ENCODE measurements around the gene P2RX1.

GRCh38 chr17:3962217-3962964 lies 46.1 kb upstream of the P2RX1 start:
- TF ChIP-seq CTCF (conservative IDR thresholded peaks at IDR 0.05; ENCODE audit: low read depth, low read length), result no peak
- TF ChIP-seq POLR2A (IDR thresholded peaks at IDR 0.05; ENCODE audit: low read depth, low read length), result no peak
- TF ChIP-seq SMC3 (IDR thresholded peaks at IDR 0.05; ENCODE audit: low read depth, low read length), result no peak
- TF ChIP-seq ELK1 (IDR thresholded peaks at IDR 0.05; ENCODE audit: borderline replicate concordance, low read depth, low read length), result no peak
- no peak for TF ChIP-seq BHLHE40 (IDR thresholded peaks at IDR 0.05; ENCODE audit: low read depth, low read length)
- TF ChIP-seq RFX5 (IDR thresholded peaks at IDR 0.05; ENCODE audit: low read depth, low read length), result no peak
- no peak for TF ChIP-seq CEBPB (IDR thresholded peaks at IDR 0.05; ENCODE audit: low read depth, low read length)
- no peak for TF ChIP-seq MAFK (IDR thresholded peaks at IDR 0.05; ENCODE audit: low read depth, low read length)
- TF ChIP-seq RAD21 (IDR thresholded peaks at IDR 0.05; ENCODE audit: low read length), result no peak
- no peak for TF ChIP-seq USF2 (IDR thresholded peaks at IDR 0.05; ENCODE audit: low read depth, low read length)
- TF ChIP-seq CHD1 (IDR thresholded peaks at IDR 0.05; ENCODE audit: low read depth, low read length), result no peak
- no peak for TF ChIP-seq MXI1 (IDR thresholded peaks at IDR 0.05; ENCODE audit: borderline replicate concordance, low read depth, low read length)
- no peak for TF ChIP-seq FOS (IDR thresholded peaks at IDR 0.05; ENCODE audit: low read depth, low read length)
